ENCODE measurements around the gene EPS8.

EPS8 gene

DNA sequence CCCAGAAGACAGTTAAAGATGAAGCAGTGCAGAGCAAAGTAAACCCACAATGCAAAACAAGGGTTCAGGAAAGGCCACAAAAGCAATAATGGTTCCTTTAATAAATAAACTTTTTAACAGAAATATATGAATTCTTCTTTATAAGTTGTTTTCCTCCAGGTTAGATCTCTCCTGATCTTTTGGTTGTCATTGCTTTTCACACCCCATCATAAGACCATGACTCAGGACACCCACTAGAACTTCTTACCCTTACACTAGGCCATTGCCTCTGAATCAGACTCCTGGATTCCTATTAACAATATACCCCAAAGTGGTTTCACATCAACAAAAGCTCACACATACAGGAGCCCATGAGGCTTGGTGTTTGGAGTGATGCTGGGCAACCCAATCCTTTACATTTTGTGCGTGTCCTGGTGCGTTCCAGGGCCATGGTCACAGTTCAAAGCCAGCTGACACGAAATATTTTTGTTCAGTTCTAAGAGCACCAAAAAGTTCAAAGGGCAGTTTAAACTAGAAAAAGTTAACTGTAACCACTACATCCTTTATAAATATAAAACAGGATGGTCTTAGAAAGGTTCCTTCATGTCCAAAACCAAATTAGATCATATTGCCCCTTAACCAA lies 187.0 kb downstream of the EPS8 start:
- DNase-seq (ENCODE audit: low read depth in 2 of 2), result no peak

DNA sequence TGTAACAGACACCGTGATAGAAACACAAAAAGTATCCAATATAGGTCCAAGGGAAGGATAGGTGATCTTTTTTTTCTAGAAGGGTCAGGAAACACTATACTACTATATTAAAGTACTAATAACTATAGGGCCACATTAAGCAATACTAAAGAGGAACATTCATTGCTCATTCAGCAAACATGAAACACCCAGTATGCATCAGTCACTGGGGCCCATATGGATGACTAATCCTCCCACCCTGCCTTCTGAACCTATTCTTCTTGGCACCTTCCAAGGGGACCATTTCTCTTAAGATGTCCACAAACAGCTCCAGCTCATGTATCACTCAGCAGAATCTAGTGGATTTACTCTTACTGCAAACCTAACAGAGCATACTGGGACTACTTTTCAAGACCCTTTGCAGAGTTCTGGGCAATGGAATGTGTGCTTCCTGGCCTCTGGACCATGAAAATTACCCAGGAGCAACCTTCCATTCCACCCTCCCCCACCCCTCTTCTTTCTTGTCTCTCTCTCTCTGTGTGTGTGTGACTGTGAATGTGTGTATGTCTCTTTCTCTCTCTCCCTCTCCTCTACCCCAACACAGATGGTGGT lies 187.9 kb downstream of the EPS8 start:
- DNase-seq (ENCODE audit: low read depth in 2 of 2), result peak; percentile 57 to 66

DNA sequence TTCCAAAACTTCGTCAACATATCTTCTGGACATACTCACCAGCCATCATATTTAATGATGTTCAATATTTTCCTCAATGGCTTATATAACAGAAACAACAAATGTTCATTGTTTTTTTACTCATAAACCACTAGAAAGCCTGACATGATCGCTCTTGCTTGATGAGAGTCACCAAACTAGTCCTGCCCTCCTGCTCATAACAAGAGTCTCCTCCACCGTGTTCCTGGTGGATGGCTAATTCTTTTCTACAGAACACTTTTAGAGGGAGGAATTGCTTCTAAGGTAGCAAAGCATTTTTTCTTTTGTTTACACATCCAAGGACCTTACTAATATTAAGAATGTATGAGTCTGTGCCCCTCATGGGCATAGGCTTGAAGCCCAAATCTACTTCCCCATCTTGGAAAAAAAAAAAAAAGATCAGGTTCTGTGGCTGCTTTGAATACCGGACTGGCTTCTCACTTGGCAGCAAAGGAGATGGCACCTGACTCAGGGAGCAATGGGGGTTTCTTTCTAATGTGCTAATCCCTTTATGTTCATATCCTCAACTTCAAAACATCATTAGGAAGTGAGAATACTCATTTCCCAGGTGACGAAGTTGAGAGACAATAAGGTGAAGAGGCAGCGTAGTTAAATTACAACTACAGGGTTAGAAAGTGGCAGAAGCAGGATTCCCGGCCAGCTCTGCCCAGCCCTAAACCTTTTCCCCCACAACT lies 188.8 kb downstream of the EPS8 start:
- DNase-seq (ENCODE audit: low read depth in 2 of 2), result no peak

DNA sequence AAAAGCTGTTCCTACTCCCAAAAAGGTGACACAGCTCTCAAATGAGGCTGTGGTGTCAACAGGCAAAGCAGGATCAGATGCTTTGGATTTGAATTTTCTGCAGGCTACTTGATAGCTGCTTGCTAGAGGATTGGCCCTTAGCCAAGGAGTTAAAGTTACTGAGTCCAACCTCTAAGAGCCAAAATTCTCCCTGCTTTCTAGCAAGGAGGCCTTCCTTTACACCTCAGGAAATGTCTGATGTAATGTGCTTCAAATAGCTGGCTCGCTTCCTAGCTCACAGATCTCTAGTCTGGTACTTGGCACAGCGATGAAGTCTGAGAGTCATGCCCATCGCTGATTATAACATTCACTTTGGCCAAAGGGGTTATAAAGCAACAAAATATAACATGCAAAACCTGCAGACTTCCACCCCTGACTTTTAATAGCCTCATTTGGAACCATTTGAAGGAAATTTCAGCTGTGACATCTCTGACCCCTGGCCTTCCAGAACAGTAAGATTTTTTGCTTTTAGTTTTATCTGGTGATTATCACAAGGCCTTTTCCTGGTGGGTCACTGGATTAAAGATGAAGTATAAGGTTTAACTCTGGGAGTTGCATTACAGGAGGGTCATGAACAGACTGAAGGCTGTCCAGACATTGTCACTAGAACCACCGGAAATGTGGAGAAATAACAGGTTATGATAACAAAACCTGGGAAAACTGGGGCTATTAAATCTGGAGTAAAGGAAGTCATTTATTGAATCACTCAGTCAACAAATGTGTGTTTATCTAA lies 189.7 kb downstream of the EPS8 start:
- peak; percentile 71 to 76 for DNase-seq (ENCODE audit: low read depth in 2 of 2)

DNA sequence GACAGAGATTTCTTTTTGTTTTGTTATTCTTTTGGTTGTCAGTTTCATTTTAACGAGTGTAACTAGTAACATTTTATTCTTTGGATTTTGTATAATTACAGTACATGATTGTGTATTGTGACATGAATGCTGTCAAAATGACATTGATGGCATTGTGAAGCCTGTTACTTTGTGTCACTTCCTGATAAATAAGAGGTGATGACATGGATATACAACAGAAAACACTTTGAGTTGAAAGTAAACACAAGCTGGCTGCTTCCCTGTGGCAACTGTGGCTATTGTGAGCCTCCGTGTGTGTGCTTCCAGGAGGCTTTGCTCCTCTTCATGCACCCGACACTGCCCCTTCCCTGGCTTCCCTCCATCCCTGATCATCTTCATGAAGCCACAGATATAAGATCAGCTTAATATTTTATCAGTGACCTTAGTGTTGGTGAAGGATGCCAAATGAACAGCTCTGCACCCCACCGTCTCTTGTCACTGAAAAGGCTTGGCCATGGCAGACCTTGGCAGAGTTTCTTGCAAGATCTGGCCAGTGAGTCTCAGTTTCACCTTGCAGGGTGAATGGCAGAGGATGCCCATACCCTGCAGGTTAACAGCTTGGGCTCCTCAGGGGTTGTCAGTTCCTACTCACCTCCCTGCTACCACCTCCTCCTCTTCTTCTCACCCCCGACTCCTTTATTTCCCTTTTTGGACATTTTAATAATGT lies 191.9 kb downstream of the EPS8 start:
- DNase-seq (ENCODE audit: low read depth in 2 of 2), result no peak

DNA sequence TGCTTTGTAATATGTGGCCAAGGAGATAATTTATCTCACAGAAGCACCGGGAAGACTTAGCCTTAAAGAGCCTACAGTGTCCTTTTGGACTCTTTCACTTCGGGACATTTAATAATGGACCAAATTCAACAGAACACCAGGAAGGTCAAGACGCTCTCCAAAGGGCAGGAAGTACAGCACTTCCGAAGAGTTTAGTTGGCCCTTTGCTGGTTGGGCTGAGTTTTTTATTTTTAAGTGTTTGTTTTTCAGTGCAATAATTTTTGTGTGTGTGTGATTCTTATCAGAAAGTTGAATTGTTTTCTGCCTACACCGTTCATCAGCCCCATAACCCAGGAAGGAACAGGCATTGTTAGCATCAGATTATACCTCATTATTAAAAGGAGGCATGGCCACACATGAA lies 193.0 kb downstream of the EPS8 start:
- DNase-seq (ENCODE audit: low read depth in 2 of 2), result no peak

DNA sequence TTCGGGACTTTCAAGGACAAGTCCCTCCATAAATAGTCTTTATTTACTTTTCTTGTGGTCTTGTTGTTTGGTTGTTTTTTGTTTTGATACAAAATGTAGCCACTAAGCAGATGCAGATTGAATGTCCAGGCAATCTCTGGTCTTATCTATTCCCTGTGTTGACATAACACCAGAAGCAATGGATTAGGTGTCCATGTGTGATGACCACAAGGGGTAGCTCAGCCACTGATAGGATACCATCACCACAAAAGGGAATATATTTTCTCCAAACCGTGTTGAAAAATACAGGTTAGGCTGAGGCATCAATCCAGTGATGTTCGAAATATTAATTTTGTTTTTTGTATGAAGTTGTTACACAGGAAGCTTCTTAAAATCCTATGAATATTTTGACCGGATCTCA lies 196.3 kb downstream of the EPS8 start:
- DNase-seq (ENCODE audit: low read depth in 2 of 2), result no peak

DNA sequence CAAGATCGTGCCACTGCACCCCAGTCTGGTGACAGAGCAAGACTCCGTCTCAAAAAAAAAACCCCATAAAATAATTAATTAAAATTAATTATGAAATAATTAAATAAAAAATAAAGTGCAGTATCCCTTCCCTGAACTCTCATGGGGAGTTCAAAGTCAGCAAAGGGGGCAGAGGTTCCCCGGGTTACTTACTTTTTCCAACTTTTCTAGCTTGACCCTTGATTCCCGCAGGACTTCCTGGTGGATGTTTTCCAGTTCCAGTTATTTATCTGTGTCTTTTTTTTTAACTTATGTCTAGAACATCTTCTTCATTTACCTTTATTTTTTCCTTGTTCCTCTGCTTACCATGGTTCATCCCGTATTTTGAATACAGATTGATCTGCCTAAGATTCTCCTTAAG lies 197.4 kb downstream of the EPS8 start:
- no peak for DNase-seq (ENCODE audit: low read depth in 2 of 2)

DNA sequence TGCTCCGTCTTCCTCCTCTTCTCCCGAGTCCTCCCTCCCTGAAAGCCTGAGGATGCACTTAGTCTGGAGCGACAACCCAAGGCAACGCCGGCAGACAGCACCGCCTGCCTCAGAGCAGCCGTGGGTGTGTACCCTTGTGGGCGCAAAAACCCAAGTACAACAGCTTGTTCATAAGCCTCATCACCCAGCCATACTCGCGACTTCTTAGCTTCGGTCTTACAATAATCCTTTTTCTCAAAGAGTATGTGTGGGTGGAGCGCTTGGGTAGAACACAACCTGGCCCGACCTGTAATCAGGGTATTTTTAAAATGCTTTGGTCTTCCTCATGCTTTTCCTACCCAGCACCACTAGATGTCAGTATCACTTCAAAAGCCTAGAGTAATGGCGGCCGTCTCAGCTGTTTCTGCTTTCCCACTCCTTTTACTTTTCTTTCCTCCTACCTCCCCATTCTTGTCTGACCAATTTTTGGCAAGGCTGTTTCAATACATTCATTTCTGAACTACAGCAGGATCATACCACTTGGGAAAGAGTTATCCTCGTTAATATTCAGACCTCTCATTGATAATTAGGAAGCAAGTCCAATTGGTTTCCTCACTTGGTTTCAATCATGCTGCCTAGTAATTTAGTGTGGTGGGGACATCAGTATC lies 198.9 kb downstream of the EPS8 start:
- DNase-seq (ENCODE audit: low read depth in 2 of 2), result peak in 1 of 2 experiments; percentile 49

DNA sequence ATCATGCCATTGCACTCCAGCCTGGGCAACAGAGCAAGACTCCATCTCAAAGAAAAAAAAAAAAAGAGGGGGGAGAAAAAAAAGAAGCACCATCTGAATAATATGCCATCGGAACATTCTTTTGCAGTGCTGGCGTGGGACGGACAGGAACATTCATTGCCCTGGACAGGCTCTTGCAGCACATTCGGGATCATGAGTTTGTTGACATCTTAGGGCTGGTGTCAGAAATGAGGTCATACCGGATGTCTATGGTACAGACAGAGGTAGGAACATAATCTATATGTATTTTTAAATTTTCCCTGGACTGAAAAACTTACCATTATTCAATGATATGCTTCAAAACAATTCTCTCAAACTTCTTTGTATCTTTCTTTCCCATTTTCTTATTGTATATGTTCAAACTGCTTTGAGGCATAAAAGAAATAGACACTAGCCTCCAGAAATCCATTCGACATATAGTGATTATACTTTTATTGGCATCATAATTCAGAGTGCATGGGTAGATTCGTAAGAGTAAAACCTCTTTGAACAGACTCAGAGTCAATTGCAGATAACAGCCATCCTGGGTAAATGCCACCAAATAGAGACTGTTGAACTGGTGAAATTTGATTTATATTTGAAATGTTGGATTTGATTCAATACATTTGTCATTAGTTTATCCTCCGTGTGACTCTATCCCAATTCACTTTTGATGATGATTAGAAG lies 199.7 kb downstream of the EPS8 start:
- no peak for DNase-seq (ENCODE audit: low read depth in 2 of 2)

DNA sequence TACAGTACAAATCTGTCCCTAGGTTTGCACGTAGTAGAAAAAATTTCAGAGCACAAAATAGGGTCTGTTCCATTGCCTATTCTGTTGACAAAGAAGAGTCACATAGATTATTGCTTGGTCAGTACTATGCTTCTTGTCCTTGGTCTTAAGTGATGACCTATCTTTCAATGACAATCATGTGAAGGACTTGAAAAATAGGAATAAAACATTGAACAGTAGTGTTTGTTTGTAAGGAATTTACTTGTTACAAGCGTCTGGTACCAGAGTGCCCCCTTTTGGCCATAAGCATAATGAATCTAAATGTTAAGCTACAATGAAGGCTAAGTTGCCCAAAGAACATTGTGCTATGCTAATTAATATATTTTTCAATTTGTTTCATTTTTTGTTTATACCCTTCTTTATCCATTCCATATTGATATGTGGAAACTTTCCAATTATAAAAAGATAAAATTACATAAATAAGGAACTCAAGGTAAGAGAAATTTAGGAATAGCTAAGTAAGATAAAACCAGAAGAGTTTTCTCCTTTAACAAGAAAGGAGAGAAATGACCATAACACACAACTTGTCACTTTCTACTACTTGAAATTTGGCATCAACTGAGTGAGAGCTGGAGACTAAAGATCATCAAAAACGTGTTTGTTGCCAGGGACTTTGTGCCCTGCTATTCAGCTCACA lies 204.7 kb downstream of the EPS8 start:
- no peak for DNase-seq (ENCODE audit: low read depth in 2 of 2)

DNA sequence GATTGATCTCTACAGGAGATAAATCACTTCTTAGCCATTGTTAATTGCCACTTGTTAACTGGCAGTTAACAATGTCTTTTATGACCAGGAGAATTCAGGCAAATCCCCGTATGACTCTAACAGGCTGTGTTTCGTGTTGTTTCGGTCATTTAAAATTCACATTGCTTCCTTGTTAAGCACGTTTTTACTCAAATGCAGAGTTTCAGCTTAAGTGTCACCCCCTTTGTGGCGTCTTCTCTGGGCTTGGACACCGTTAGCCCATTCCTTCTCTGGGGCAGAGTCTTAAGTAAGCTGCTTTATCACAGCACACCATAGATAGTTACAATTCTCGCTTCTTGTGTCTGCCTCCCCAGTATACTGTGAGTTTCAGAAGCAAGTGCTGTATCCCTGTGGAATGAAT lies 205.4 kb downstream of the EPS8 start:
- DNase-seq (ENCODE audit: low read depth in 2 of 2), result no peak

DNA sequence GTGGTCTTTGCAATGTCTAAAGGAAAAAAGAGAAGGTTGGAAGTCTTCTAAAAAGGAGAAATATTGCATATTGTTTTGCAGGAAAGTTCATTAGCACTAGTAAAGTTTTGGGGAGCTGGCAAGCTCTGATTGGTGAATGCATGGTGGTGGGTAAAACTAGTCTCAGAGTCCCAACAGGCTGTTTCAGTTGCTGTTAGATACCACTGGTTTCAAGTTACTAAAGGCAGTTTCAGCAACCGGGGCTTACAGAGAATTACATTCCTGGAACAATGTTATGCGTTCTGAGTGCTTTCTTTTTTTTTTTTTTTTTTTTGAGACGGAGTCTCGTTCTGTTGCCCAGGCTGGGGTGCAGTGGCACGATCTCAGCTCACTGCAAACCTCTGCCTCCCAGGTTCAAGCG lies 208.2 kb downstream of the EPS8 start:
- DNase-seq (ENCODE audit: low read depth in 2 of 2), result no peak

DNA sequence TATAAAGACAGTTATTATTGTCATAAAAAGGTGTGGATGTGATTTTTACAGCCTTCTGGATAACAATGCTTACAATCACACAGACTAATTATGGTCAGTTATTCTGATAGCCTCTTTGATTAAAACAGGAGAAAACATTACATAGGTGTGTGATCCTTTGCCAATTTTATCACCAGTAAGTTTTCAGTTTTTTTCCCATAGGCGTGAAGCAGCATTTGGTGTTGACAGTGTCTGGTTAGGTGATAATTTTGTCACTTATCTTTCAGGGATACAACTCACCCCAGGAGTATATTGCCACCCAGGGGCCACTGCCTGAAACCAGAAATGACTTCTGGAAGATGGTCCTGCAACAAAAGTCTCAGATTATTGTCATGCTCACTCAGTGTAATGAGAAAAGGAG lies 208.8 kb downstream of the EPS8 start:
- no peak for DNase-seq (ENCODE audit: low read depth in 2 of 2)

DNA sequence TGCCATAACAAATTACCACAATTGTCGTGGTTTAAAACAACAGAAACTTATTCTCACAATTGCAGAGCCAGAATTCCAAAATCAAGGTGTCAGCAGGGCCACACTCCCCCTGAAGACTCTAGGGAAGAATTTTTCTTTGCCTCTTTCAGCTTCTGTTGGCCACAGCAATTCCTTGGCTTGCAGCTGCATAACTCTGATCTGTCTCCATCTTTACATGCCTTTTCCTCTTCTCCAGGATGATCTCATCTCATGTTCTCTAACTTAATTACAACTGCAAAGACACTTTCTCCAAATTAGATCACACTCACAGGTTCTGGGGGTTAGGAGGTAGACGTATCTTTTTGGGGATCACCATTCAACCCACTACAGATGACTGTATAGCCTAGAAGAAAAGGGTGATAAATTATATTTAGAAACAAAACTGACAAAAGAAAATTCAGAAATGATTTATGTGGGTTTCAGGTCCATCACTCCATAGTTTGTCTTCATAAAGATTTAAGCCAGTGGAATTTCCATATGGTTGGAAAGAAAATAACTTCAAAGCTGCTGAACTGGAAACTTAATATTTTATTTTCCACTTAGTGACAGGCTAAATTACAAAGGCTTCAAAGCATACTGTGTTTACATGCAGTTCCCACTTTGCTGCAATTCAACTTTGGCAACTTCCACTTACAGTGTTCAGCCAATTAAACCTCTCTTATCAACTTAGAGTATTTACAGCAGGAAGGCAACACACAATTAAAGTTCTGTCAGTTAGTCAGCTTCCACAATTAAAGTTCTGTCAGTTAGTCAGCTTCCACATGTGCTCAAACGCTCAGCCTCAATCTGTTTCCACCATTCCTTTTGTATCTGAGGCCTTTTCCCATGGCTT lies 213.3 kb downstream of the EPS8 start:
- DNase-seq (ENCODE audit: low read depth in 2 of 2), result no peak

DNA sequence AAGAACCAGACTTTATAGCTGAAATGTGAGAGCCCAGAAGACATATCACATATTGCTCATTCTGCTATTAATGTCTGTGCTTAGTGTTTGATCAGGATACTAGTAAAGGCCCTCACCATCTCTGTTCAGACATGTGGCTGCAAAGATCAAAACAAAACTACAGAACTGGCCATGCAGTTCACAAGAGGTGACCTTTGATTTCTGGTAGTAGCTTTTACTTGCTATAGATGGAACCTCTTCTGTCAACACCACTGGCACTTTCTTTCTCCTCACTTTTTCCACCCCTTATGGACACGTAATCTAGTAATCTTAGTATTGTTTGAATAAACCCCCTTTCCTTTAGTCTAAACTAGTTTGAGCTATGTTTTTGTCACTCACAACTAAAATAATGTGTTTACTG lies 214.8 kb downstream of the EPS8 start:
- DNase-seq (ENCODE audit: low read depth in 2 of 2), result no peak
